Measurements from ENCODE around the gene HNRNPH2.

The HNRNPH2 gene

GRCh38 chrX:101462892-101463291 is 54.9 kb downstream of the HNRNPH2 start:
- DNase-seq (ENCODE audit: low read depth): no peak

Data from activated T-cell treated with anti-CD3 and anti-CD28 coated beads for 24 hours (primary cell).